Ishikawa (cell line): ENCODE data around the gene NOD2.

ENCODE experiments used
- EGR1 ChIP-seq: IDR thresholded peaks from 2 replicates; pipeline ENCODE4 v1.6.1; 2012
- EP300 ChIP-seq: IDR thresholded peaks from 2 replicates; pipeline ENCODE4 v1.6.1; 2012; ENCODE audit warnings: borderline replicate concordance
- MAX ChIP-seq: IDR thresholded peaks from 2 replicates; pipeline ENCODE4 v1.6.1; 2012
- NFIC ChIP-seq: IDR thresholded peaks from 2 replicates; pipeline ENCODE4 v1.6.1; 2012
- RAD21 ChIP-seq: IDR thresholded peaks from 2 replicates; pipeline ENCODE4 v1.6.1; 2012; ENCODE audit warnings: low read depth
- REST ChIP-seq: IDR thresholded peaks from 2 replicates; pipeline ENCODE4 v1.6.1; 2012; ENCODE audit warnings: low read depth, mild to moderate bottlenecking
- TEAD4 ChIP-seq: IDR thresholded peaks from 2 replicates; pipeline ENCODE4 v1.6.1; 2012
- USF1 ChIP-seq: IDR thresholded peaks from 2 replicates; pipeline ENCODE4 v1.6.1; 2012

- TF ChIP-seq REST: no peak
- TF ChIP-seq TEAD4: no peak
- no peak for TF ChIP-seq MAX
- TF ChIP-seq RAD21: no peak
- TF ChIP-seq EP300: no peak
- no peak for TF ChIP-seq USF1
- TF ChIP-seq EGR1: no peak
- no peak for TF ChIP-seq NFIC
These were observed 12.8 kb downstream of the NOD2 start for GRCh38 chr16:50706250-50706649.
